Measurements from ENCODE around the gene PWWP2B.

GRCh38 chr10:132407243-132407746, 10.3 kb downstream of the PWWP2B start:
- no peak for TF ChIP-seq HDAC2 (IDR thresholded peaks at IDR 0.05)
- no peak for TF ChIP-seq REST (IDR thresholded peaks at IDR 0.05)
- no peak for TF ChIP-seq CTCF (IDR thresholded peaks at IDR 0.05)
- TF ChIP-seq JUN (IDR thresholded peaks at IDR 0.05), result no peak
- no peak for TF ChIP-seq CEBPB (IDR thresholded peaks at IDR 0.05)
- TF ChIP-seq MYC (IDR thresholded peaks at IDR 0.05; ENCODE audit: borderline replicate concordance, low read length), result no peak
- TF ChIP-seq SMC3 (IDR thresholded peaks at IDR 0.05), result no peak
- TF ChIP-seq USF2 (IDR thresholded peaks at IDR 0.05), result no peak
- no peak for TF ChIP-seq EHF (CRISPR knock-in tag; IDR thresholded peaks at IDR 0.05)
- TF ChIP-seq TP53 (CRISPR knock-in tag; IDR thresholded peaks at IDR 0.05), result no peak
- no peak for TF ChIP-seq POLR2A (IDR thresholded peaks at IDR 0.05; ENCODE audit: low read length)
- no peak for TF ChIP-seq RAD21 (conservative IDR thresholded peaks at IDR 0.05 in 1 of 2, IDR thresholded peaks at IDR 0.05 in 1 of 2)
- no peak for TF ChIP-seq MAX (IDR thresholded peaks at IDR 0.05)
